Panc1 (cell line): ENCODE data around the gene CPEB1. TPM values are rescaled to one million over a fixed set of nuclear protein-coding genes. Genes with fewer than 3 reads are reported as not detected.

ENCODE experiments used
- ATAC-seq: fragments of 200-7000 bp; cut with Tn5 transposase; 2 replicates; pipeline ENCODE4 v1.9.1; 2020; ENCODE audit warnings: mild to moderate bottlenecking, moderate library complexity
- BruUV-seq: library from RNA; stranded (reverse); fragments of 400-500 nt; replicated peaks from 2 replicates; lab custom pipeline; 2021; lab: Mats Ljungman, UMichigan
- CTCF ChIA-PET: fragments of 300-600 bp; sonication (Branson Sonifier 250); formaldehyde crosslinking; loops from one replicate; lab custom pipeline; 2022; ENCODE audit warnings: antibody characterized with exemption; lab: Charles Lee
- POLR2A ChIA-PET: fragments of 300-600 bp; sonication (Branson Sonifier 250); formaldehyde crosslinking; loops from one replicate; lab custom pipeline; 2022; ENCODE audit warnings: antibody characterized with exemption; lab: Charles Lee
- DNase-seq: peaks from one replicate; pipeline ENCODE4 v3.0.0-alpha.2; 2010; ENCODE audit warnings: low read depth, low spot score
- H3K27ac ChIP-seq: 2 replicates; pipeline ENCODE4 v1.5.1; 2011; ENCODE audit warnings: mild to moderate bottlenecking, low read length, inconsistent platforms
- H3K27me3 ChIP-seq: fragments of 200-500 bp; sonication (Bioruptor generic); 2 replicates; pipeline ENCODE4 v1.6.0; 2014; ENCODE audit warnings: low read length, inconsistent platforms; ENCODE audit not compliant: control insufficient read depth, insufficient read depth
- H3K36me3 ChIP-seq: fragments of 200-500 bp; sonication (Bioruptor generic); 2 replicates; pipeline ENCODE4 v1.5.1; 2014; ENCODE audit warnings: inconsistent platforms, mild to moderate bottlenecking, low read length, moderate library complexity; ENCODE audit not compliant: control insufficient read depth, insufficient read depth
- H3K4me1 ChIP-seq: 2 replicates; pipeline ENCODE4 v1.5.1; 2011; ENCODE audit warnings: inconsistent platforms, mild to moderate bottlenecking, low read length, moderate library complexity; ENCODE audit not compliant: control insufficient read depth, insufficient read depth
- H3K4me3 ChIP-seq, 2 experiments: 2 replicates each; pipeline ENCODE4 v1.5.1; 2011 to 2012; ENCODE audit warnings: low read depth in 2 of 2, low read length in 2 of 2, mild to moderate bottlenecking in 2 of 2, inconsistent platforms in 1 of 2, moderate library complexity in 1 of 2
- H3K9me3 ChIP-seq: fragments of 200-500 bp; sonication (Bioruptor generic); 2 replicates; pipeline ENCODE4 v1.5.1; 2014; ENCODE audit warnings: low read depth, mild to moderate bottlenecking, inconsistent platforms, low read length, moderate library complexity; ENCODE audit not compliant: control insufficient read depth, insufficient read depth
- CTCF ChIP-seq: fragments of 450-650 bp; IDR thresholded peaks from 2 replicates; pipeline ENCODE4 v1.5.1; 2017; ENCODE audit warnings: mild to moderate bottlenecking
- POLR2AphosphoS5 ChIP-seq: IDR thresholded peaks from 2 replicates; pipeline ENCODE4 v1.6.1; 2012; ENCODE audit warnings: mild to moderate bottlenecking, low read depth, low read length, moderate library complexity
- REST ChIP-seq, 2 experiments: IDR thresholded peaks; 2 replicates each; pipeline ENCODE4 v1.6.1; 2011 to 2012; ENCODE audit warnings: low read depth in 2 of 2, control low read depth in 1 of 2, low read length in 1 of 2, mild to moderate bottlenecking in 1 of 2, moderate library complexity in 1 of 2; ENCODE audit not compliant: insufficient read depth in 1 of 2
- SIN3A ChIP-seq: IDR thresholded peaks from 2 replicates; pipeline ENCODE4 v1.6.1; 2012; ENCODE audit warnings: low read depth, mild to moderate bottlenecking, low read length, moderate library complexity, borderline replicate concordance; ENCODE audit not compliant: insufficient read depth
- TCF7L2 ChIP-seq: IDR thresholded peaks from 2 replicates; pipeline ENCODE4 v1.6.1; 2011; ENCODE audit warnings: mild to moderate bottlenecking, low read depth, low read length, inconsistent platforms
- in situ Hi-C: cut with HindIII; loops from 2 replicates; pipeline ENCODE4 v1.10.0; 2016; ENCODE audit warnings: low sequenced_read_pairs, low pct_unique_long_range_greater_than_20kb
- intact Hi-C: fragments of 100-400 bp; cut with micrococcal nuclease; formaldehyde crosslinking; loops from one replicate; pipeline ENCODE4 v1.10.0; 2022; ENCODE audit not compliant: unreplicated experiment
- total RNA-seq: library from RNA; stranded (reverse); gene quantifications from one replicate; pipeline ENCODE4 v1.2.1, GENCODE V29; 2021; ENCODE audit not compliant: unreplicated experiment

Gene CPEB1
- total RNA-seq, 1 experiment from 2014 or later = 19.5 TPM

- Histone ChIP-seq H3K9me3 (no peaks in the 10 kb centered on the region), H3K4me1 (peaks cover 15% of the 10 kb centered on the region), H3K27ac (peak within 1 kb of the TSS; percentile 96), H3K27me3 (no peaks in the 10 kb centered on the region), H3K4me3 (peak within 1 kb of the TSS; percentile 94 to 97), H3K36me3 (peaks cover 30% of the 10 kb centered on the region)
- in situ Hi-C loops (no loop called here), intact Hi-C loops (loop anchor here (2.0 to 10.0 kb wide), 2 partner anchors 204 to 460 kb away; no protein-coding TSS in a partner anchor)
- peak in 1 of 2 experiments; percentile 71; a peak in 2 of 4 replicates for TF ChIP-seq REST (IDR thresholded peaks at IDR 0.05; ENCODE audit: insufficient read depth in 1 of 2, low read depth in 2 of 2, low read length in 1 of 2)
- peak; percentile 99 for TF ChIP-seq POLR2AphosphoS5
- peak; percentile 99 for TF ChIP-seq CTCF
- TF ChIP-seq SIN3A = no peak; the same call in 1 of the 2 replicates
- TF ChIP-seq TCF7L2 = peak; percentile 46; the same call in 1 of the 2 replicates
- ChIA-PET CTCF (interaction anchor here (0.5 to 1.9 kb wide), 4 partner anchors 10 to 595 kb away, joined by 5 to 13 read pairs (median 7); no protein-coding TSS in a partner anchor), POLR2A (interaction anchor here (0.6 to 1.0 kb wide), 2 partner anchors 103 to 150 kb away, joined by 3 read pairs; no protein-coding TSS in a partner anchor)
- no TSS peak for BruUV-seq
- peak; percentile 97 for ATAC-seq
- DNase-seq = peak; percentile 82
These were observed 106.8 kb downstream of the CPEB1 start, which contains the start of gene RPS17 for GRCh38 chr15:82540055-82540983. RPS17 (minus strand) TSS chr15:82540457; CDS start chr15:82540428, 29 bp downstream.

GRCh38 chr15:82539691-82540054 is 107.5 kb downstream of the CPEB1 start:
- intact Hi-C loops = loop anchor here (2.0 to 10.0 kb wide), 2 partner anchors 205 to 461 kb away; no protein-coding TSS in a partner anchor
- BruUV-seq = no TSS peak

More at GRCh38 chr15:82539691-82540054, 107.5 kb downstream of the CPEB1 start:
- Histone ChIP-seq H3K4me1 (peaks cover 15% of the 10 kb centered on the region), H3K4me3 (peak overlapping the region; percentile 94 to 97), H3K36me3 (peaks cover 30% of the 10 kb centered on the region), H3K27me3 (no peaks in the 10 kb centered on the region), H3K9me3 (no peaks in the 10 kb centered on the region), H3K27ac (peak overlapping the region; percentile 96)
- ChIA-PET CTCF (interaction anchor here (0.5 to 1.9 kb wide), 4 partner anchors 9 to 594 kb away, joined by 5 to 13 read pairs (median 7); no protein-coding TSS in a partner anchor), POLR2A (interaction anchor here (1.0 kb wide), 1 partner anchor 104 kb away, joined by 3 read pairs; no protein-coding TSS in a partner anchor)
- DNase-seq (no peak), ATAC-seq (no peak)
- in situ Hi-C loops = no loop called here
- no peak for TF ChIP-seq POLR2AphosphoS5
- TF ChIP-seq SIN3A = no peak
- no peak for TF ChIP-seq CTCF
- no peak for TF ChIP-seq TCF7L2
- TF ChIP-seq REST (IDR thresholded peaks at IDR 0.05; ENCODE audit: insufficient read depth in 1 of 2, low read depth in 2 of 2, low read length in 1 of 2) = no peak
